GM23338 (cell line): ENCODE results near the gene LOXHD1. TPM values are rescaled to one million over a fixed set of nuclear protein-coding genes. Genes with fewer than 3 reads are reported as not detected.

Source experiments
- ATAC-seq: fragments of 200-7000 bp; cut with Tn5 transposase; 3 replicates; pipeline ENCODE4 v1.9.1; 2020
- DNase-seq: peaks from one replicate; pipeline ENCODE4 v3.0.0-alpha.2; 2015; ENCODE audit warnings: low spot score
- H2AFZ ChIP-seq: fragments of 200-600 bp; sonication (generic); 2 replicates; pipeline ENCODE4 v1.8.0; 2016; ENCODE audit warnings: antibody characterized with exemption, mild to moderate bottlenecking, moderate library complexity
- H3F3A ChIP-seq: fragments of 200-600 bp; sonication (generic); replicated peaks from 2 replicates; pipeline ENCODE4 v1.8.0; 2017; ENCODE audit warnings: antibody characterized with exemption, mixed run types, low read depth
- H3K27ac ChIP-seq: fragments of 200-600 bp; sonication (generic); 2 replicates; pipeline ENCODE4 v1.6.1; 2016; ENCODE audit warnings: low read depth
- H3K27me3 ChIP-seq: fragments of 200-600 bp; sonication (generic); 2 replicates; pipeline ENCODE4 v1.8.0; 2016; ENCODE audit warnings: mild to moderate bottlenecking, mixed run types, moderate library complexity; ENCODE audit not compliant: insufficient read depth
- H3K36me3 ChIP-seq: fragments of 200-600 bp; sonication (generic); 2 replicates; pipeline ENCODE4 v1.8.0; 2016; ENCODE audit warnings: mild to moderate bottlenecking; ENCODE audit not compliant: insufficient read depth
- H3K4me1 ChIP-seq: fragments of 200-600 bp; sonication (generic); 2 replicates; pipeline ENCODE4 v1.8.0; 2016; ENCODE audit warnings: mild to moderate bottlenecking, moderate library complexity; ENCODE audit not compliant: insufficient read depth
- H3K4me2 ChIP-seq: fragments of 200-600 bp; sonication (generic); 2 replicates; pipeline ENCODE4 v1.7.1; 2017; ENCODE audit warnings: mixed run types
- H3K4me3 ChIP-seq: fragments of 200-600 bp; sonication (generic); 2 replicates; pipeline ENCODE4 v1.6.1; 2016; ENCODE audit warnings: mixed run types
- H3K79me2 ChIP-seq: fragments of 200-600 bp; sonication (generic); replicated peaks from 2 replicates; pipeline ENCODE4 v1.8.0; 2017; ENCODE audit warnings: mild to moderate bottlenecking; ENCODE audit not compliant: insufficient read depth
- H3K9me2 ChIP-seq: fragments of 200-600 bp; sonication (generic); 2 replicates; pipeline ENCODE4 v1.8.0; 2017; ENCODE audit not compliant: insufficient read depth
- H4K20me1 ChIP-seq: fragments of 200-600 bp; sonication (generic); replicated peaks from 2 replicates; pipeline ENCODE4 v1.8.0; 2017; ENCODE audit warnings: mild to moderate bottlenecking; ENCODE audit not compliant: insufficient read depth
- H3K27ac Mint-ChIP-seq: 2 replicates; pipeline ENCODE4 v1.8.0; 2020; ENCODE audit warnings: inconsistent platforms, mild to moderate bottlenecking, moderate library complexity, mixed read lengths
- H3K27me3 Mint-ChIP-seq: 3 replicates; pipeline ENCODE4 v1.8.0; 2022; ENCODE audit warnings: low read depth, mild to moderate bottlenecking, moderate library complexity, mixed read lengths, inconsistent platforms; ENCODE audit not compliant: insufficient read depth, poor library complexity
- H3K36me3 Mint-ChIP-seq: 3 replicates; pipeline ENCODE4 v1.8.0; 2021; ENCODE audit warnings: low read depth, mild to moderate bottlenecking, inconsistent platforms, moderate library complexity, mixed read lengths
- H3K4me1 Mint-ChIP-seq: 3 replicates; pipeline ENCODE4 v1.8.0; 2020; ENCODE audit warnings: mild to moderate bottlenecking, inconsistent platforms, mixed read lengths
- H3K4me3 Mint-ChIP-seq: 3 replicates; pipeline ENCODE4 v1.8.0; 2021; ENCODE audit warnings: moderate library complexity, mild to moderate bottlenecking, inconsistent platforms, mixed read lengths
- H3K9me3 Mint-ChIP-seq: 3 replicates; pipeline ENCODE4 v1.8.0; 2020; ENCODE audit warnings: moderate library complexity, mild to moderate bottlenecking, inconsistent platforms, mixed read lengths
- CTCF ChIP-seq, 2 experiments: fragments of 200-600 bp in 1 of 2; sonication (generic) in 1 of 2; conservative IDR thresholded peaks; 2 replicates each; pipeline versions ENCODE4 v1.5.1 to v1.6.1; 2016 to 2017; ENCODE audit warnings: antibody characterized with exemption in 2 of 2, low read depth in 2 of 2, mild to moderate bottlenecking in 2 of 2, moderate library complexity in 1 of 2
- ETS1 ChIP-seq: IDR thresholded peaks from 2 replicates; pipeline ENCODE4 v1.6.1; 2016; ENCODE audit warnings: antibody characterized with exemption
- JUNB ChIP-seq: IDR thresholded peaks from one replicate; pipeline ENCODE4 v1.6.1; 2016; ENCODE audit warnings: antibody characterized with exemption; ENCODE audit not compliant: unreplicated experiment
- POLR2AphosphoS5 ChIP-seq: IDR thresholded peaks from 2 replicates; pipeline ENCODE4 v1.6.1; 2016; ENCODE audit warnings: antibody characterized with exemption, low read depth
- STAT1 ChIP-seq: IDR thresholded peaks from one replicate; pipeline ENCODE4 v1.6.1; 2016; ENCODE audit warnings: antibody characterized with exemption; ENCODE audit not compliant: unreplicated experiment
- ZNF462 ChIP-seq: fragments of 250-450 bp; sonication (Bioruptor Pico); IDR thresholded peaks from 2 replicates; pipeline ENCODE4 v1.5.0; 2020; ENCODE audit warnings: mild to moderate bottlenecking, moderate library complexity
- polyA plus RNA-seq: library from polyadenylated mRNA; unstranded; fragments of >200 nt; fragmentation: Nextera tagmentation; extraction: Ambion mirVana; gene quantifications from 2 replicates; pipeline ENCODE4 v1.2.1, GENCODE V29; 2016
- total RNA-seq: library from RNA; depleted of rRNA; stranded (reverse); fragments of >200 nt; shearing (Covaris generic); gene quantifications from 2 replicates; pipeline ENCODE4 v1.2.3, GENCODE V29; 2014

The LOXHD1 gene
- total and polyA plus RNA-seq, 2 experiments from 2014 or later: 0.17 TPM; not detected in 1

- TF ChIP-seq ZNF462 (CRISPR knock-in tag) (no peak), STAT1 (no peak)
Observed at GRCh38 chr18:46554406-46555080, 102.5 kb downstream of the LOXHD1 start (continued).

GRCh38 chr18:46550609-46551008 lies 106.4 kb downstream of the LOXHD1 start:
- Histone ChIP-seq H2AFZ (no peak overlapping the region), H4K20me1 (no peaks in the 10 kb centered on the region), H3K27me3 (no peaks in the 10 kb centered on the region), H3K79me2 (no peaks in the 10 kb centered on the region), H3K4me1 (no peaks in the 10 kb centered on the region), H3K4me2 (no peak overlapping the region), H3K4me3 (no peak overlapping the region), H3K9me2 (no peaks in the 10 kb centered on the region), H3K27ac (no peak overlapping the region), H3K36me3 (no peaks in the 10 kb centered on the region), H3F3A (no peaks in the 10 kb centered on the region)
- peaks cover 5% of the 10 kb centered on the region for H3K9me3 Mint-ChIP-seq
- no peak overlapping the region for H3K27ac Mint-ChIP-seq
- H3K36me3 Mint-ChIP-seq: 0 out of 3 replicates have a peak, but pooled peaks cover 3% of the 10 kb centered on the region
- H3K4me1 Mint-ChIP-seq: no peaks in the 10 kb centered on the region
- DNase-seq: no peak
- no peaks in the 10 kb centered on the region for H3K27me3 Mint-ChIP-seq
- H3K4me3 Mint-ChIP-seq: no peak overlapping the region
- no peak for ATAC-seq
- TF ChIP-seq CTCF (conservative IDR thresholded peaks at IDR 0.05; ENCODE audit: low read depth in 2 of 2) (no peak), POLR2AphosphoS5 (no peak), JUNB (no peak), ETS1 (no peak), ZNF462 (CRISPR knock-in tag) (no peak)
